GM19397 (cell line): ENCODE measurements around the gene STX1B.
A peak's percentile ranks its signal among the peaks of the same experiment; 100 is the strongest.
"Not testable (repeated sequence)": the region's sequence is repeated elsewhere in the genome, so short reads cannot be mapped to it uniquely, and the experiment has no call there.

ENCODE experiments used
- ATAC-seq: cut with Tn5 transposase; IDR thresholded peaks from one replicate; pipeline ENCODE4 v1.9.1; 2021; ENCODE audit warnings: mild to moderate bottlenecking, moderate library complexity; ENCODE audit not compliant: unreplicated experiment

Gene STX1B

GRCh38 chr16:31010585-31011325 lies at the start of gene STX1B:
TSS of gene STX1B (minus strand) at chr16:31010638. CDS start at chr16:31010396, 242 bp downstream.
- ATAC-seq: no peak

GRCh38 chr16:31055613-31056012 lies 45.2 kb upstream of the STX1B start:
- ATAC-seq: no peak

GRCh38 chr16:31052114-31052513 lies 41.7 kb upstream of the STX1B start:
- ATAC-seq: no peak

GRCh38 chr16:31050280-31051030 lies 40.0 kb upstream of the STX1B start:
- ATAC-seq: no peak

- ATAC-seq: no peak
These were observed 33.6 kb upstream of the STX1B start for GRCh38 chr16:31043898-31044481.

- ATAC-seq: no peak
These were observed 32.9 kb upstream of the STX1B start for GRCh38 chr16:31043352-31043751.

- ATAC-seq: no peak
These were observed 32.4 kb upstream of the STX1B start for GRCh38 chr16:31042866-31043265.

GRCh38 chr16:31038993-31039392 lies 28.6 kb upstream of the STX1B start:
- no peak for ATAC-seq

- no peak for ATAC-seq
These were observed 26.3 kb upstream of the STX1B start for GRCh38 chr16:31036691-31037090.

- peak; percentile 45 for ATAC-seq
These were observed 23.5 kb upstream of the STX1B start for GRCh38 chr16:31033709-31034492.

GRCh38 chr16:31032736-31033708 lies 22.6 kb upstream of the STX1B start, which contains the start of gene STX4:
TSS of gene STX4 (plus strand) at chr16:31033558. CDS start at chr16:31033806, 248 bp downstream.
- ATAC-seq: peak; percentile 75

GRCh38 chr16:31031276-31031675 lies 20.8 kb upstream of the STX1B start:
- ATAC-seq: no peak

GRCh38 chr16:31029272-31029671 lies 18.8 kb upstream of the STX1B start:
- no peak for ATAC-seq

GRCh38 chr16:31025339-31025738 lies 14.9 kb upstream of the STX1B start:
- ATAC-seq: no peak

- ATAC-seq: no peak
These were observed 13.3 kb upstream of the STX1B start for GRCh38 chr16:31023627-31024226.

- no peak for ATAC-seq
These were observed 12.8 kb upstream of the STX1B start for GRCh38 chr16:31023252-31023602.

- no peak for ATAC-seq
These were observed 12.3 kb upstream of the STX1B start for GRCh38 chr16:31022544-31023251.

GRCh38 chr16:31020536-31020935 lies 10.1 kb upstream of the STX1B start:
- no peak for ATAC-seq

GRCh38 chr16:31017756-31018155 lies 7.3 kb upstream of the STX1B start:
- not testable (repeated sequence) for ATAC-seq
